Glutamatergic neuron (in vitro differentiated cells): ENCODE results near the gene ARRDC1. TPM values are rescaled to one million over a fixed set of nuclear protein-coding genes. Genes with fewer than 3 reads are reported as not detected.

Experiments used
- DNase-seq: peaks from one replicate; pipeline ENCODE4 v3.0.0; 2022
- H3K27ac Mint-ChIP-seq: one replicate; pipeline ENCODE4 v1.8.0; 2020; ENCODE audit warnings: mild to moderate bottlenecking, mixed read lengths, inconsistent platforms; ENCODE audit not compliant: unreplicated experiment
- H3K27me3 Mint-ChIP-seq: one replicate; pipeline ENCODE4 v1.8.0; 2020; ENCODE audit warnings: mild to moderate bottlenecking, moderate library complexity, mixed read lengths, inconsistent platforms; ENCODE audit not compliant: unreplicated experiment
- H3K36me3 Mint-ChIP-seq: one replicate; pipeline ENCODE4 v1.8.0; 2020; ENCODE audit warnings: mild to moderate bottlenecking, mixed read lengths, inconsistent platforms; ENCODE audit not compliant: unreplicated experiment
- H3K4me1 Mint-ChIP-seq: one replicate; pipeline ENCODE4 v1.8.0; 2020; ENCODE audit warnings: mild to moderate bottlenecking, low read depth, mixed read lengths, inconsistent platforms; ENCODE audit not compliant: unreplicated experiment
- H3K4me3 Mint-ChIP-seq: one replicate; pipeline ENCODE4 v1.8.0; 2020; ENCODE audit warnings: mild to moderate bottlenecking, mixed read lengths, inconsistent platforms; ENCODE audit not compliant: unreplicated experiment
- H3K9me3 Mint-ChIP-seq: one replicate; pipeline ENCODE4 v1.8.0; 2020; ENCODE audit warnings: mild to moderate bottlenecking, moderate library complexity, mixed read lengths, inconsistent platforms; ENCODE audit not compliant: unreplicated experiment
- CTCF ChIP-seq: fragments of 200-600 bp; sonication (generic); IDR thresholded peaks from one replicate; pipeline ENCODE4 v1.5.0; 2021; ENCODE audit not compliant: partially characterized antibody, unreplicated experiment
- total RNA-seq: library from RNA; stranded (reverse); fragmentation: NEBNext Ultra II Directional; extraction: Animal tissue kit (Norgen Biotek cat#: 25700); gene quantifications from one replicate; pipeline ENCODE4 v1.2.1, GENCODE V29; 2021; ENCODE audit not compliant: unreplicated experiment

ARRDC1 gene
- total RNA-seq, 1 donor from 2014 or later = 22.5 TPM

- Mint-ChIP-seq H3K27me3 (peaks cover 2% of the 10 kb centered on the region), H3K27ac (no peak overlapping the region), H3K4me1 (peaks cover 11% of the 10 kb centered on the region), H3K4me3 (no peak overlapping the region), H3K36me3 (peaks cover 4% of the 10 kb centered on the region), H3K9me3 (peaks cover 2% of the 10 kb centered on the region)
- TF ChIP-seq CTCF = no peak
- DNase-seq = no peak
Measured at GRCh38 chr9:137580209-137580953, 25.1 kb upstream of the ARRDC1 start.

- H3K4me3 Mint-ChIP-seq = no peak overlapping the region
- H3K4me1 Mint-ChIP-seq = peaks cover 9% of the 10 kb centered on the region
- no peaks in the 10 kb centered on the region for H3K36me3 Mint-ChIP-seq
Measured at GRCh38 chr9:137580954-137581322, 24.5 kb upstream of the ARRDC1 start.

GRCh38 chr9:137581361-137582285, 23.9 kb upstream of the ARRDC1 start:
- Mint-ChIP-seq H3K27ac (no peak overlapping the region), H3K36me3 (no peaks in the 10 kb centered on the region), H3K27me3 (peaks cover 2% of the 10 kb centered on the region)

More at GRCh38 chr9:137580954-137581322, 24.5 kb upstream of the ARRDC1 start:
- Mint-ChIP-seq H3K27me3 (peaks cover 2% of the 10 kb centered on the region), H3K9me3 (peaks cover 2% of the 10 kb centered on the region), H3K27ac (no peak overlapping the region)
- no peak for DNase-seq
- TF ChIP-seq CTCF = no peak

GRCh38 chr9:137582286-137582860, 23.1 kb upstream of the ARRDC1 start:
- Mint-ChIP-seq H3K4me1 (peaks cover 5% of the 10 kb centered on the region), H3K36me3 (no peaks in the 10 kb centered on the region), H3K27ac (no peak overlapping the region), H3K9me3 (peaks cover 1% of the 10 kb centered on the region), H3K27me3 (peaks cover 2% of the 10 kb centered on the region), H3K4me3 (no peak overlapping the region)
- DNase-seq = peak; percentile 53
- no peak for TF ChIP-seq CTCF

More at GRCh38 chr9:137581361-137582285, 23.9 kb upstream of the ARRDC1 start:
- Mint-ChIP-seq H3K4me1 (peaks cover 9% of the 10 kb centered on the region), H3K4me3 (no peak overlapping the region), H3K9me3 (peaks cover 3% of the 10 kb centered on the region)
- TF ChIP-seq CTCF = no peak
- no peak for DNase-seq
